NCI-H1092 treated with DMSO at 0.1 percent for 48 hours (cell line): ENCODE data around the gene ADAMTS2.

Source experiments
- DNase-seq: peaks from one replicate; lab custom pipeline; 2025; lab: John Stamatoyannopoulos, UW

The ADAMTS2 gene

DNA sequence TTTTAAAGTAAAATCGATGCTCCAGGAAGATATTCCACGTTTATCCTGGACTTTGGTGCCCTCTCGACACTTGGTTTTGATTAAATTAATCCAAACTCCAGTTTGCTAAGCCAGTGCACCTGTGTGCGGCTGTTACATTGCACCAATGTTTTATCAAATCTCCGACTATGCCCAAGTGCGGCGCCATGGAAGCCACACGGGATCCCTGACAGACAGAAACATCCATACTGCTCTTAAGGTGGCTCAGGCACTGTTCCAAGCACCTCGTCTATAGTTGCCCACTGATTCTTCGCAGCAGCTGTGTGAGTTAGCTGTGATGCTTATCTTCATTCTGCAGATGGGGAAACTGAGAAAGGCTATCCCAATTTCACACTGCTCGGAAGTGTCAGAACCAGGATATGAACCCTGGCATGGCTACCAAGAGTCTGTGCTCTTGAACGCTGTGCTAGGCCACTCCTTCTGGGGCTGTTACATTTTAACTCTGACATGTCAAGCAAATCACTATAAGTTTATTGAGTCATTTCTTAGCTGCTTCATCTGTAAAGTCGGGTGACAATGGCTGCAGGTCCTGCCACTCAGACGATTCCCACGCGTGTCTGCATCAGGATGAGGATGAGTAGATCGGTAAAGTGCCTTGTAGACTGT lies 113.0 kb downstream of the ADAMTS2 start:
- no peak for DNase-seq

- no peak for DNase-seq
These were observed 114.0 kb downstream of the ADAMTS2 start for GRCh38 chr5:179231309-179231708.

DNA sequence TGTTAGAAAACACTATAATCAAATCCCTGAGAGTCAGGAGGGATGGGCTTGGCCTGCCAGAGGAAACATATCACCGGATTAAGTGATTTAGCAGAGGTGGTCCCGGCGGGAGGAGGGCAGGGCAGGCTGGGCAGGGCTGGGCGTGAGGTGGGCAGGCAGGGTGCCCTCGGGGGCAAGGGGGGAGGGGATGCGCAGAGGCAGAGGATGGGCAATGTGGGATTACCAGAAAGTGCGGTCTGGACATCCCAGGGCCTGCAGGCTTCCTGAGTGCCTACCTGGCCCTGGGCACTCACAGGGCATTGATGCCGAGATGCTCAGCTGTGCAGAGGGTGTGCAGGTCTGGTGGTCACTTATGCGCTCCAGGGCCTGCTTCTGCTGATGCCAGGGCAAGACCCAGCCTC lies 115.2 kb downstream of the ADAMTS2 start:
- DNase-seq: no peak

GRCh38 chr5:179229331-179229831 lies 115.9 kb downstream of the ADAMTS2 start:
- DNase-seq: no peak

- no peak for DNase-seq
These were observed 116.7 kb downstream of the ADAMTS2 start for GRCh38 chr5:179228341-179229121.

GRCh38 chr5:179227580-179228311 lies 117.5 kb downstream of the ADAMTS2 start:
- no peak for DNase-seq

- DNase-seq: no peak
These were observed 118.1 kb downstream of the ADAMTS2 start for GRCh38 chr5:179227229-179227579.

GRCh38 chr5:179226696-179227095 lies 118.6 kb downstream of the ADAMTS2 start:
- no peak for DNase-seq

GRCh38 chr5:179225387-179225786 lies 119.9 kb downstream of the ADAMTS2 start:
- DNase-seq: no peak

DNA sequence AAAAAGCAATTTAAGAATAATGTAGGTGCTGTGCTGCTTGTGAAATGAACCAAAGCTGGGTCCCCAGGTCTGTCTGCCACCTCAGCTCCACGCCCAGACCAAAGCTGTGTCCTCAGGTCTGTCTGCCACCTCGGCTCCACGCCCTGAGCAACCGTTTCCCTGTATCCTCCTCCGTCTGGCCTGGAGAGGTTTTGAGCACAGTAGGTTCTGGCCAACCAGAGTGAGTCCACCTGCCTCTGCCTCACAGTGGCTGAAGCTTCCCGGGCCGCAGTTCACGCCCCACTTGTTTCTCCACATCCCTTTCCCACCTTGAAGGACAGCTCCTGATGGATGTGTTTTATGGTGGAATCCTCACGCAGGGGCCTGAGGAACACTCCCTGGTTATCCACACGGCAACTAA lies 120.5 kb downstream of the ADAMTS2 start:
- no peak for DNase-seq

GRCh38 chr5:179223961-179224360 lies 121.3 kb downstream of the ADAMTS2 start:
- no peak for DNase-seq

GRCh38 chr5:179223528-179223927 lies 121.7 kb downstream of the ADAMTS2 start:
- DNase-seq: no peak

- no peak for DNase-seq
These were observed 122.8 kb downstream of the ADAMTS2 start for GRCh38 chr5:179222246-179223017.

DNA sequence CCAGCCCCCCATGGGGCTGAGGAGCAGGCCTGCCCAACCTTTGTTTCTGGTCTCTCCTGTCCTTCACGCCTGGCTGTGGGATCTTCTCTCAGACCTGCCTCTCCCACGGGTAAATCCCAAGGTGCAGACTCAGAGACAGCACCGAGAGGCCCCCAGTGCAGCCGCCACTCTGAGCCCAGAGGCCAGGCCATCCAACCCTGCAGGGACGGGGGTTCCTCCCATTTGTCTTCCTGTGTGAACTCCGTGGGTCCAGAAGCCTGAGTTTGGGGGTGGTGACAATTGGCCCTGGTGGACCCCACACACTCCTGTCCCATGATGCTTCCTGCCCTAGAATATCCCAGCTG lies 123.4 kb downstream of the ADAMTS2 start:
- DNase-seq: no peak

DNA sequence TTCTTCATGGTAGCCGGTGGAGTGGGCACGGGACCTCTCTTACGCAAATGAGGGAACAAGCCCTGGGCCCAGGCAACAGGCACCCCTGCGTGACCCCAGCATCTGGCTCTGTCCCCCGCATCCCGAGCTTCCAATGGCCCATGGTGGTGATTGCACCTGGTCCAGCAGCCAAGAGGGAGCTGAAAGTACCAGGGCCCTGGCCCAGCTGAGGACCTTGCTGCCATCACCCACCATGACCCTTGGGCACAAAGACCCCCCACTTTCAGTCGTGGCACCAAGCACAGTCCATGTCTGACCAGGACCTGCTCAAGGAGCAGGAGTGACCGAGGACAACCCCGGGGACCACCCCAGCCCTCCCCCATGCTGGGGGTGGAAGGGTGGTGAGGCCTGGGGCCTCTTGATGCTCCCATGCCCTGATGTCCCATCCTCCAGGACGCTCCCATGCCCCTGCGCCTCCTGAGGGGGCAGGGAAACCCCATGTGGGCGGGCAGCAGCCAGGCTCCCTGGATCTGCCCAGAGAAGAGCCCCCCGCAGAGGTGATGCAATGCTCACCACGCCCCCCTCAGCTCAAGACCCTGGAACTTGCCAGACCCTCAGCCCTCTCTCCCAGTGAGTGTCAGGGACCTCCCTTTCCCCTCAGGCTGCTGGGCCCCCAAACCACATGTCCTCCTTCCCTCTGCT lies 123.9 kb downstream of the ADAMTS2 start:
- DNase-seq: no peak

DNA sequence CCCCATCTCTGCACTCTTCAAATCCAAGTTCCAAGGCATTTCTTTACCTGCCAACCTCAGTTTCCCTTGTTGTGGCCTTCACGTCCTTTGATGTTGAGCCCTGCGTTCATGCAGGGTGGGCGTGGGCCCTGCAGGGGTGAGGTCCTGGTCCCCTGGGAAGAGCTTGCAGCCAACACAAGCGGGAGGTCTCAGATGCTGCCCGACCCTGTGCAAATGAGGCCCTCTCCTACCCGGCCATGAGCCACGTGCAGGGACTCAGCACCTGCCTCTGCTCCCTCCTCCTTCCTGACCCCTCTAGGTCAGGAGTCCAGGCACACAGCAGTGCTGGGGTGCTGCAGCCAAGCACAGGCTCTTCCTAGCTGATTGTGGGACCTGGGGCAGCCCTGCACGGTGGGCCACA lies 124.5 kb downstream of the ADAMTS2 start:
- no peak for DNase-seq

- no peak for DNase-seq
These were observed 125.3 kb downstream of the ADAMTS2 start for GRCh38 chr5:179219661-179220620.

- DNase-seq: no peak
These were observed 126.3 kb downstream of the ADAMTS2 start for GRCh38 chr5:179218943-179219330.

- DNase-seq: no peak
These were observed 127.0 kb downstream of the ADAMTS2 start for GRCh38 chr5:179217956-179218942.
